HepG2 (cell line): ENCODE measurements around the gene ERVH48-1. TPM values are rescaled to one million over a fixed set of nuclear protein-coding genes. Genes with fewer than 3 reads are reported as not detected.

Source experiments
- ATAC-seq: fragments of 200-7000 bp; cut with Tn5 transposase; 3 replicates; pipeline ENCODE4 v1.9.1; 2020; ENCODE audit warnings: mild to moderate bottlenecking, moderate library complexity
- BruUV-seq: library from RNA; stranded (reverse); fragments of 400-500 nt; replicated peaks from 2 replicates; lab custom pipeline; 2021; lab: Mats Ljungman, UMichigan
- CTCF ChIA-PET: fragments of 300-600 bp; formaldehyde crosslinking; extraction: SDS; loops from one replicate; lab custom pipeline; 2021; ENCODE audit warnings: low total read pairs, inconsistent platforms, low intra/inter-chr PET ratio; lab: Yijun Ruan, JAX
- POLR2A ChIA-PET: fragments of 350-600 bp; sonication (Branson Sonifier 250); formaldehyde crosslinking; loops from one replicate; lab custom pipeline; 2020; ENCODE audit warnings: antibody characterized with exemption, inconsistent platforms; lab: Yijun Ruan, JAX
- DNase-seq: peaks from one replicate; pipeline ENCODE4 v3.0.0-alpha.2; 2015; ENCODE audit warnings: low spot score
- FAIRE-seq: peaks from 3 replicates; lab custom pipeline; 2011; peaks lifted over from hg19 to GRCh38; lab: Jason Lieb, UNC
- H2AFZ ChIP-seq: one replicate; pipeline ENCODE4 v1.6.1; 2011; ENCODE audit warnings: low read length, inconsistent platforms
- H3K27ac ChIP-seq: fragments of 300-600 bp; 3 replicates; pipeline ENCODE4 v1.8.0; 2011; ENCODE audit warnings: mixed run types, mild to moderate bottlenecking, mixed read lengths, low read length, inconsistent platforms; ENCODE audit not compliant: insufficient read depth; ENCODE audit errors: extremely low read length
- H3K27me3 ChIP-seq, 2 experiments: fragments of 200-600 bp in 1 of 2; 2 replicates in 1 of 2; 3 replicates in 1 of 2; pipeline versions ENCODE4 v1.6.0 to v1.8.0; 2011; ENCODE audit warnings: low read length in 2 of 2, mild to moderate bottlenecking in 2 of 2, moderate library complexity in 2 of 2, inconsistent platforms in 1 of 2; ENCODE audit not compliant: insufficient read depth in 2 of 2, control insufficient read depth in 1 of 2
- H3K36me3 ChIP-seq, 2 experiments: fragments of 200-600 bp in 1 of 2; replicated peaks in 1 of 2; 2 replicates in 1 of 2; 3 replicates in 1 of 2; pipeline versions ENCODE4 v1.5.1 to v1.8.0; 2011; ENCODE audit warnings: low read length in 2 of 2, inconsistent platforms in 1 of 2; ENCODE audit not compliant: insufficient read depth in 2 of 2, control insufficient read depth in 1 of 2
- H3K4me1 ChIP-seq: 2 replicates; pipeline ENCODE4 v1.5.1; 2012; ENCODE audit warnings: low read length, inconsistent platforms; ENCODE audit not compliant: insufficient read depth
- H3K4me2 ChIP-seq: 2 replicates; pipeline ENCODE4 v1.6.0; 2011; ENCODE audit warnings: low read depth, low read length, inconsistent platforms
- H3K4me3 ChIP-seq, 3 experiments: fragments of 200-600 bp in 1 of 3; sonication (generic), shearing (Covaris generic) in 1 of 3; replicated peaks in 1 of 3; 2 replicates each; pipeline ENCODE4 v1.5.1; 2011 to 2016; ENCODE audit warnings: low read length in 3 of 3, inconsistent platforms in 2 of 3, low read depth in 2 of 3, mild to moderate bottlenecking in 2 of 3, control low read depth in 1 of 3, mixed read lengths in 1 of 3; ENCODE audit not compliant: insufficient read depth in 1 of 3
- H3K79me2 ChIP-seq: one replicate; pipeline ENCODE4 v1.6.1; 2011; ENCODE audit warnings: low read length, inconsistent platforms; ENCODE audit not compliant: insufficient read depth
- H3K9ac ChIP-seq: 2 replicates; pipeline ENCODE4 v1.6.0; 2011; ENCODE audit warnings: mild to moderate bottlenecking, low read depth, low read length, inconsistent platforms; ENCODE audit not compliant: insufficient read depth
- H3K9me3 ChIP-seq: 2 replicates; pipeline ENCODE4 v1.5.1; 2012; ENCODE audit warnings: mild to moderate bottlenecking, low read length
- H4K20me1 ChIP-seq: 2 replicates; pipeline ENCODE4 v1.6.0; 2011; ENCODE audit warnings: inconsistent platforms, mild to moderate bottlenecking, low read length, moderate library complexity; ENCODE audit not compliant: insufficient read depth
- DMAP1 ChIP-seq: IDR thresholded peaks from 2 replicates; pipeline ENCODE4 v1.6.1; 2016
- GLI4 ChIP-seq: sonication (generic); formaldehyde crosslinking; IDR thresholded peaks from 2 replicates; pipeline ENCODE4 v1.5.1; 2020; ENCODE audit warnings: missing genetic modification reagents, mild to moderate bottlenecking, moderate library complexity, borderline replicate concordance
- HOXA3 ChIP-seq: sonication (generic); formaldehyde crosslinking; IDR thresholded peaks from 2 replicates; pipeline ENCODE4 v1.5.0; 2020; ENCODE audit warnings: missing genetic modification reagents
- MTA1 ChIP-seq: sonication (generic); formaldehyde crosslinking; IDR thresholded peaks from 2 replicates; pipeline ENCODE4 v1.4.0; 2020; ENCODE audit warnings: missing genetic modification reagents, mild to moderate bottlenecking, borderline replicate concordance
- PHF5A ChIP-seq: IDR thresholded peaks from one replicate; pipeline ENCODE4 v1.6.1; 2018; ENCODE audit warnings: low read depth, missing genetic modification reagents; ENCODE audit not compliant: unreplicated experiment
- POLR2AphosphoS2 ChIP-seq: IDR thresholded peaks from 2 replicates; pipeline ENCODE4 v1.6.1; 2011; ENCODE audit warnings: low read depth, low read length, improper control_type of control experiment
- SETDB1 ChIP-seq: sonication (generic); formaldehyde crosslinking; IDR thresholded peaks from 2 replicates; pipeline ENCODE4 v1.5.1; 2020; ENCODE audit warnings: missing genetic modification reagents, mild to moderate bottlenecking, borderline replicate concordance
- TCF7L2 ChIP-seq: IDR thresholded peaks from 2 replicates; pipeline ENCODE4 v1.6.1; 2011; ENCODE audit warnings: mild to moderate bottlenecking, low read depth, low read length, moderate library complexity
- TP53 ChIP-seq: sonication (generic); formaldehyde crosslinking; conservative IDR thresholded peaks from 2 replicates; pipeline ENCODE4 v1.4.0; 2020; ENCODE audit warnings: missing genetic modification reagents
- ZNF143 ChIP-seq: sonication (generic); formaldehyde crosslinking; IDR thresholded peaks from 2 replicates; pipeline ENCODE4 v1.4.0; 2020; ENCODE audit warnings: missing genetic modification reagents
- ZNF605 ChIP-seq: sonication (generic); formaldehyde crosslinking; IDR thresholded peaks from 2 replicates; pipeline ENCODE4 v1.8.0; 2022; ENCODE audit warnings: mild to moderate bottlenecking, missing genetic modification reagents
- ZSCAN31 ChIP-seq: sonication (generic); formaldehyde crosslinking; IDR thresholded peaks from 2 replicates; pipeline ENCODE4 v1.5.0; 2020; ENCODE audit warnings: low read depth, mild to moderate bottlenecking, missing genetic modification reagents
- WGBS: methylation state at CpG from one replicate; pipeline ENCODE4 v1.1.6; 2017; ENCODE audit warnings: low lambda C conversion rate; 5-methylcytosine and 5-hydroxymethylcytosine counted together
- in situ Hi-C: cut with HindIII; loops from 2 replicates; pipeline ENCODE4 v1.10.0; 2017; ENCODE audit warnings: low pct_unique_long_range_greater_than_20kb; ENCODE audit not compliant: extremely low pct_ligation_motif_present
- intact Hi-C: fragments of 100-400 bp; cut with micrococcal nuclease; formaldehyde crosslinking; loops from one replicate; pipeline ENCODE4 v1.10.0; 2022; ENCODE audit not compliant: unreplicated experiment
- polyA plus RNA-seq, 8 experiments: library from polyadenylated mRNA; depleted of rRNA in 3 of 8; stranded (reverse) in 7 of 8; unstranded in 1 of 8; fragments of >200 nt; fragmentation: Illumina TruSeq in 4 of 8; extraction: Trizol in 4 of 8; gene quantifications; 2 replicates each; pipeline versions ENCODE4 v1.2.1 to v1.2.3, GENCODE V29; 2011 to 2016; ENCODE audit warnings: low read depth in 4 of 8, missing spikeins in 1 of 8, mixed read lengths in 1 of 8; ENCODE audit not compliant: insufficient read depth in 1 of 8
- total RNA-seq, 5 experiments: library from RNA; depleted of rRNA; stranded (reverse); fragments of >200 nt; fragmentation: Illumina TruSeq; extraction: Trizol; gene quantifications; 2 replicates each; pipeline ENCODE4 v1.2.3, GENCODE V29; 2016; ENCODE audit warnings: low read depth in 1 of 5

Gene ERVH48-1
- total and polyA plus RNA-seq, 2 of the 13 experiments (the other 11 are each of a cell fraction or from before 2014, with no cell fraction given): 1.8 TPM; not detected in 1

- no peak for TF ChIP-seq MTA1 (CRISPR knock-in tag)
- TF ChIP-seq ZNF605 (CRISPR knock-in tag): no peak
- no peak for TF ChIP-seq PHF5A (CRISPR knock-in tag)
- no peak for TF ChIP-seq DMAP1 (CRISPR knock-in tag)
- TF ChIP-seq HOXA3 (CRISPR knock-in tag): no peak
- TF ChIP-seq ZSCAN31: no peak
- no peak for TF ChIP-seq POLR2AphosphoS2
Observed at GRCh38 chr21:42887326-42887725, 38.1 kb downstream of the ERVH48-1 start (continued).

GRCh38 chr21:42883921-42884320, 41.5 kb downstream of the ERVH48-1 start:
- H4K20me1 ChIP-seq: no peaks in the 10 kb centered on the region
- in situ Hi-C loops (no loop called here), intact Hi-C loops (no loop called here)
- H3K4me3 ChIP-seq: no peak overlapping the region
- no peak overlapping the region for H3K27ac ChIP-seq
- no peaks in the 10 kb centered on the region for H3K36me3 ChIP-seq
- no peaks in the 10 kb centered on the region for H3K9me3 ChIP-seq
- TF ChIP-seq ZNF143 (no peak), TCF7L2 (no peak)
- H3K4me2 ChIP-seq: no peak overlapping the region
- POLR2A ChIA-PET: no interaction called here
- ATAC-seq (no peak), DNase-seq (no peak), FAIRE-seq (no peak)
- CTCF ChIA-PET: no interaction called here
- H3K79me2 ChIP-seq: peaks cover 12% of the 10 kb centered on the region
- no peak overlapping the region for H2AFZ ChIP-seq
- peaks cover 11% of the 10 kb centered on the region for H3K4me1 ChIP-seq
- 96% methylated on average over 1 of the region's 1 CpG for WGBS
- BruUV-seq: no TSS peak
- H3K27me3 ChIP-seq: no peaks in the 10 kb centered on the region; a peak in 1 of 5 replicates
- H3K9ac ChIP-seq: no peak overlapping the region

- TF ChIP-seq GLI4 (CRISPR knock-in tag): no peak
- no peak for TF ChIP-seq TP53 (CRISPR knock-in tag)
- TF ChIP-seq SETDB1 (CRISPR knock-in tag): no peak
- no peaks in the 10 kb centered on the region for H4K20me1 ChIP-seq
- peak overlapping the region; percentile 89 for H3K27ac ChIP-seq
- intact Hi-C loops: no loop called here
- ChIA-PET CTCF (no interaction called here), POLR2A (interaction anchor here (2.1 kb wide), 1 partner anchor 13 kb away, joined by 17 read pairs; the partner anchor contains the start of gene NDUFV3)
- in situ Hi-C loops: no loop called here
- H3K4me1 ChIP-seq: peaks cover 26% of the 10 kb centered on the region
- DNase-seq (no peak), FAIRE-seq (no peak), ATAC-seq (no peak)
- peak overlapping the region; percentile 60 to 93 (median 87) for H3K4me3 ChIP-seq
- H3K27me3 ChIP-seq: no peaks in the 10 kb centered on the region; a peak in 1 of 5 replicates
- H3K36me3 ChIP-seq: peaks cover 5 to 10% of the 10 kb centered on the region in 2 experiments; a peak in 3 of 5 replicates
- H3K79me2 ChIP-seq: peaks cover 30% of the 10 kb centered on the region
- BruUV-seq: TSS peak; percentile 81
- H3K4me2 ChIP-seq: peak overlapping the region; percentile 89
- H2AFZ ChIP-seq: no peak overlapping the region
- WGBS: 86% methylated on average over 6 of the region's 6 CpGs
- H3K9ac ChIP-seq: peak overlapping the region; percentile 97
- no peaks in the 10 kb centered on the region for H3K9me3 ChIP-seq
Observed at GRCh38 chr21:42880352-42880751, 45.1 kb downstream of the ERVH48-1 start.
